ENCODE measurements around the gene BBS9. TPM values are rescaled to one million over a fixed set of nuclear protein-coding genes. Genes with fewer than 3 reads are reported as not detected.

BBS9 gene
- total and polyA plus RNA-seq, 2 donors (not counting 3 experiments of a cell fraction or from before 2014, with no cell fraction given): 5.7 to 17.4 TPM

DNA sequence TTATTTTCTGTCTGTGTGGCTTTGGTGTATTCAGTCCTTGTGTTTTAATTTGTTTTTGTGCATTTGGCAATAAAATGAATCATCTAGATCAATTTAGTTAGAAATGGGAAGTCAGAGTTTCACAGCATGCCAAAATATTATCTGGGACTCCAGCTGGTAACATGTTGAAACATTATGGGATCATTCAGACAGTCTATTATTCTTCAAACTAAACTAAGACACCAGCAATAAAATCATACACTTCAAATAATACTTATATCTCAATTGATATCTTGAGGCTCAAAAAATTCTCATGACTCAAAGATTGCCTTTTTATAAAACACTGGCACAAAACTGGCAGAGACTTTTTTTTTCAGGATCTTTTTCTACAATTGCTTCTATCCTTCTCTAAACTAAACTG, 14.4 kb upstream of the BBS9 start:
- Histone ChIP-seq H3K9me1 (replicated peaks; ENCODE audit: control insufficient read depth, extremely low read depth, insufficient read depth, low read length) (no peaks in the 10 kb centered on the region), H3K9ac (replicated peaks; ENCODE audit: extremely low read depth, insufficient read depth, low read length) (no peak overlapping the region), H3K27me3 (ENCODE audit: control insufficient read depth in 2 of 2, insufficient read depth in 2 of 2, low read length in 2 of 2) (peaks cover 11 to 25% of the 10 kb centered on the region in 2 experiments), H3K27ac (ENCODE audit: insufficient read depth, low read depth, low read length) (no peak overlapping the region), H3K9me3 (replicated peaks; ENCODE audit: control insufficient read depth, insufficient read depth, low read length) (peaks cover 1% of the 10 kb centered on the region), H2AFZ (ENCODE audit: low read depth, low read length) (no peak overlapping the region), H3K36me3 (ENCODE audit: control insufficient read depth in 2 of 2, extremely low read depth in 1 of 2, insufficient read depth in 2 of 2, low read length in 2 of 2) (no peaks in the 10 kb centered on the region), H3K4me2 (ENCODE audit: insufficient read depth, low read length) (no peak overlapping the region), H3K4me1 (ENCODE audit: control insufficient read depth, extremely low read depth, insufficient read depth, low read length) (no peaks in the 10 kb centered on the region), H3K79me2 (ENCODE audit: control insufficient read depth, insufficient read depth, low read length) (no peaks in the 10 kb centered on the region), H3K4me3 (replicated peaks in 1 of 3; ENCODE audit: insufficient read depth in 1 of 3, low read depth in 1 of 3, low read length in 3 of 3) (no peak overlapping the region), H4K20me1 (replicated peaks; ENCODE audit: control insufficient read depth, extremely low read depth, insufficient read depth, low read length) (no peaks in the 10 kb centered on the region)
- TF ChIP-seq CTCF (IDR thresholded peaks at IDR 0.05; ENCODE audit: extremely low read depth in 1 of 2, insufficient read depth in 1 of 2, low read depth in 1 of 2, low read length in 2 of 2): no peak
- TF ChIP-seq, protein P1, sequence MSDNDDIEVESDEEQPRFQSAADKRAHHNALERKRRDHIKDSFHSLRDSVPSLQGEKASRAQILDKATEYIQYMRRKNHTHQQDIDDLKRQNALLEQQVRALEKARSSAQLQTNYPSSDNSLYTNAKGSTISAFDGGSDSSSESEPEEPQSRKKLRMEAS (IDR thresholded peaks at IDR 0.05; ENCODE audit: insufficient read depth, insufficient read length): no peak
- TF ChIP-seq POLR2AphosphoS5 (IDR thresholded peaks at IDR 0.05; ENCODE audit: insufficient read depth, low read depth, low read length): no peak
- no peak for TF ChIP-seq EZH2 (IDR thresholded peaks at IDR 0.05; ENCODE audit: borderline replicate concordance, low read depth, low read length, severe bottlenecking)
- TF ChIP-seq JUN (IDR thresholded peaks at IDR 0.05; ENCODE audit: borderline replicate concordance, insufficient read depth, insufficient read length, low read depth): no peak
- no peak for TF ChIP-seq MYC (IDR thresholded peaks at IDR 0.05; ENCODE audit: low read depth, low read length)
- no peak for TF ChIP-seq POLR2A (IDR thresholded peaks at IDR 0.05; ENCODE audit: low read depth, low read length)
- TF ChIP-seq FOS (IDR thresholded peaks at IDR 0.05; ENCODE audit: borderline replicate concordance, insufficient read depth, low read length): no peak
- TF ChIP-seq GATA2 (IDR thresholded peaks at IDR 0.05; ENCODE audit: insufficient read depth, insufficient read length, low read depth, low read length): no peak
- CTCF ChIA-PET: no interaction called here
- intact Hi-C loops (cut with micrococcal nuclease): no loop called here
- POLR2A ChIA-PET: no interaction called here
- no peak for DNase-seq (ENCODE audit: low read depth, low spot score)
- no TSS peak for BruUV-seq (replicated peaks)
- dilution Hi-C loops (cut with MboI; ENCODE audit: extremely low pct_ligation_motif_present, low sequenced_read_pairs): no loop called here
- FAIRE-seq: no peak

Measured in endothelial cell of umbilical vein (primary cell).